HS-27A (cell line): ENCODE results near the gene PDCD10.

ENCODE experiments used
- DNase-seq: peaks from one replicate; pipeline ENCODE4 v3.0.0-alpha.2; 2012; ENCODE audit warnings: low read depth, missing footprints

PDCD10 gene

GRCh38 chr3:167679526-167679925 lies 55.2 kb downstream of the PDCD10 start:
- DNase-seq = no peak

GRCh38 chr3:167675848-167676247 lies 58.8 kb downstream of the PDCD10 start:
- no peak for DNase-seq

GRCh38 chr3:167673221-167673620 lies 61.5 kb downstream of the PDCD10 start:
- DNase-seq = no peak

- no peak for DNase-seq
Measured at GRCh38 chr3:167671878-167672427, 62.7 kb downstream of the PDCD10 start.

GRCh38 chr3:167669699-167670098 lies 65.0 kb downstream of the PDCD10 start:
- DNase-seq = no peak

- no peak for DNase-seq
Measured at GRCh38 chr3:167668651-167669050, 66.0 kb downstream of the PDCD10 start.

- no peak for DNase-seq
Measured at GRCh38 chr3:167666563-167666962, 68.1 kb downstream of the PDCD10 start.

GRCh38 chr3:167662919-167663400 lies 71.7 kb downstream of the PDCD10 start:
- no peak for DNase-seq

GRCh38 chr3:167657684-167658225 lies 76.9 kb downstream of the PDCD10 start:
- no peak for DNase-seq

- DNase-seq = no peak
Measured at GRCh38 chr3:167656821-167657220, 77.9 kb downstream of the PDCD10 start.

GRCh38 chr3:167653760-167654159 lies 80.9 kb downstream of the PDCD10 start, which contains the start of gene WDR49:
Gene WDR49, minus strand, starts transcription at chr3:167653942. Its CDS starts 517 bp downstream, at chr3:167653425.
- DNase-seq = no peak

GRCh38 chr3:167653155-167653554 lies 81.5 kb downstream of the PDCD10 start:
- no peak for DNase-seq

- no peak for DNase-seq
Measured at GRCh38 chr3:167651826-167652225, 82.9 kb downstream of the PDCD10 start.

GRCh38 chr3:167650459-167650858 lies 84.2 kb downstream of the PDCD10 start:
- DNase-seq = no peak

GRCh38 chr3:167649746-167650145 lies 84.9 kb downstream of the PDCD10 start:
- no peak for DNase-seq

GRCh38 chr3:167644611-167645010 lies 90.1 kb downstream of the PDCD10 start:
- DNase-seq = no peak
